Globus pallidus (tissue), 1 donor: ENCODE measurements around the gene DOC2B.

Experiments used
- DNase-seq: peaks from one replicate; pipeline ENCODE4 v3.0.0-alpha.2; 2015; ENCODE audit warnings: low spot score

The DOC2B gene

GRCh38 chr17:162689-163088 is 18.8 kb downstream of the DOC2B start:
- no peak for DNase-seq

- no peak for DNase-seq
Observed at GRCh38 chr17:161481-161880, 20.0 kb downstream of the DOC2B start.

GRCh38 chr17:160336-160735 is 21.1 kb downstream of the DOC2B start:
- DNase-seq, result no peak

- DNase-seq, result no peak
Observed at GRCh38 chr17:159609-160008, 21.8 kb downstream of the DOC2B start.

- no peak for DNase-seq
Observed at GRCh38 chr17:158379-158778, 23.1 kb downstream of the DOC2B start.

GRCh38 chr17:157901-158300 is 23.5 kb downstream of the DOC2B start:
- DNase-seq, result no peak

GRCh38 chr17:156946-157345 is 24.5 kb downstream of the DOC2B start:
- DNase-seq, result no peak

GRCh38 chr17:156094-156621 is 25.3 kb downstream of the DOC2B start:
- no peak for DNase-seq

- DNase-seq, result no peak
Observed at GRCh38 chr17:155576-155975, 25.9 kb downstream of the DOC2B start.

GRCh38 chr17:153851-154250 is 27.6 kb downstream of the DOC2B start:
- DNase-seq, result no peak

GRCh38 chr17:152860-153420 is 28.5 kb downstream of the DOC2B start:
- no peak for DNase-seq

GRCh38 chr17:151886-152859 is 29.3 kb downstream of the DOC2B start:
- no peak for DNase-seq

- no peak for DNase-seq
Observed at GRCh38 chr17:151004-151403, 30.4 kb downstream of the DOC2B start.

GRCh38 chr17:149897-150584 is 31.4 kb downstream of the DOC2B start:
- no peak for DNase-seq

- DNase-seq, result no peak
Observed at GRCh38 chr17:149231-149630, 32.2 kb downstream of the DOC2B start.

GRCh38 chr17:148757-149156 is 32.7 kb downstream of the DOC2B start:
- DNase-seq, result no peak

- no peak for DNase-seq
Observed at GRCh38 chr17:147796-148740, 33.4 kb downstream of the DOC2B start.

- no peak for DNase-seq
Observed at GRCh38 chr17:146983-147761, 34.3 kb downstream of the DOC2B start.

GRCh38 chr17:146546-146945 is 34.9 kb downstream of the DOC2B start:
- no peak for DNase-seq

GRCh38 chr17:145671-146541 is 35.5 kb downstream of the DOC2B start:
- DNase-seq, result no peak
